Measurements from ENCODE around the gene REG4. TPM values are rescaled to one million over a fixed set of nuclear protein-coding genes. Genes with fewer than 3 reads are reported as not detected.
A peak's percentile ranks its signal among the peaks of the same experiment; 100 is the strongest.
"Not testable (repeated sequence)": the region's sequence is repeated elsewhere in the genome, so short reads cannot be mapped to it uniquely, and the experiment has no call there.

REG4 gene
- total RNA-seq = under 1 TPM in 1 of 2 experiments, not detected in 1; 0.25 TPM
- polyA plus RNA-seq = under 1 TPM in 1 of 2 donors, not detected in 1; 0.18 TPM

DNA sequence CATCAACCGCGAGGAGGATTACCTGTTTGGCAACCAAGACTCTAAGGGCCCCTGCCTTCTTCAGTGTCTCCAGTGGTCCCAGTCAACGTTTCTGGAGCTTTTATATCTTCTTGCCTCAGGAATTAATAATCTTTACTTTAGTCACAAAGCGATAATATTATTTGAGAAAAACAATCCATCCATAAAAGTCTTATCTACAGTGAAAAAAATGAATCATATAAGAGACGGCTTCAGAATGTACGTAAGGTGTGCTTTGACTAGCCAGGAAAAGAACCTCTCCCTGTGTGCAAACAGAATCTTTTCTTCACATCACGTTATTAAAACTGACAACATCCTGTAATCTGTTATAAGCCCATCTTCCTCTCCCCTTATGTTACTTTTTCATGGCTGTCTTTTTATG, at the start of gene REG4:
TSS of gene REG4 (minus strand) at position 74 of the 400 bp plus-strand sequence. CDS start 2,691 bp downstream, outside the sequence.
- DNase-seq = no peak
- Mint-ChIP-seq H3K36me3 (no peaks in the 10 kb centered on the region), H3K27ac (no peak within 1 kb of the TSS), H3K4me3 (no peak within 1 kb of the TSS), H3K4me1 (peaks cover 0 to 4% (median 1%) of the 10 kb centered on the region in 4 donors), H3K27me3 (peaks cover 9 to 24% of the 10 kb centered on the region in 2 donors), H3K9me3 (no peaks in the 10 kb centered on the region)
- H3K36me3 ChIP-seq (ENCODE audit: insufficient read depth, low read length) = no peaks in the 10 kb centered on the region
- H3K27ac ChIP-seq (ENCODE audit: low read depth, low read length) = no peak within 1 kb of the TSS
- intact Hi-C loops (cut with micrococcal nuclease) = no loop called here
- H3K4me3 ChIP-seq (ENCODE audit: low read length in 2 of 2) = no peak within 1 kb of the TSS
- no peaks in the 10 kb centered on the region for H3K9me3 ChIP-seq (ENCODE audit: control insufficient read depth in 1 of 2, low read length in 2 of 2)
- H3K27me3 ChIP-seq (ENCODE audit: insufficient read depth, low read length) = no peaks in the 10 kb centered on the region
- ChIA-PET POLR2A (ENCODE audit: partially characterized antibody) (no interaction called here), CTCF (ENCODE audit: partially characterized antibody) (interaction anchor here (0.7 kb wide), 1 partner anchor 156 kb away, joined by 3 read pairs; no protein-coding TSS in a partner anchor)
- peaks cover 4% of the 10 kb centered on the region for H3K4me1 ChIP-seq (ENCODE audit: insufficient read depth, low read length)

DNA sequence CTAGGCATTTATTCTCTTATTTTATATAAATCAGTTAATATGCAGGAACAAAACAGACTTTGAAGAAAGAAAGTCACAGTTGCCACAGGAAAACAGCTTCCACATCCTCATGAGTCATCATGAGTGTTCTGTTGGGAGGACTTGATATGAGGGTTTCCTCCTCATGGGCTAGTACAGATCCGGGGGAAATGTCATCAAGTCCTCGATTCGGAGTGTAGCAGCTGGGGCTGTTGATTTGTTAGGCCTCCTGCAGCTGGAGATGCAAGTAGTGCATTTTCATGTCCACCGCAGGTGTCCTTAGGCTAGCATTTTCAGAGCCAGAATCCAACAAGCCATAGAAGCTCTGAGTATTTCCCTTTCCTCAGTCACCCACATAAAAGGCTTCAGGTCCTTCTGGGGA, 48.4 kb upstream of the REG4 start:
- Histone ChIP-seq H3K4me1 (ENCODE audit: insufficient read depth, low read length) (peaks cover 7% of the 10 kb centered on the region), H3K27ac (ENCODE audit: low read depth, low read length) (no peak overlapping the region), H3K27me3 (ENCODE audit: insufficient read depth, low read length) (no peaks in the 10 kb centered on the region), H3K4me3 (ENCODE audit: low read length in 2 of 2) (no peak overlapping the region), H3K9me3 (ENCODE audit: control insufficient read depth in 1 of 2, low read length in 2 of 2) (no peaks in the 10 kb centered on the region), H3K36me3 (ENCODE audit: insufficient read depth, low read length) (no peaks in the 10 kb centered on the region)
- no peak overlapping the region for H3K27ac Mint-ChIP-seq
- no peak for DNase-seq
- no peaks in the 10 kb centered on the region for H3K9me3 Mint-ChIP-seq
- no peak overlapping the region for H3K4me3 Mint-ChIP-seq
- no peaks in the 10 kb centered on the region for H3K36me3 Mint-ChIP-seq
- intact Hi-C loops (cut with micrococcal nuclease) = no loop called here
- ChIA-PET POLR2A (ENCODE audit: partially characterized antibody) (no interaction called here), CTCF (ENCODE audit: partially characterized antibody) (interaction anchor here (1.1 kb wide), 1 partner anchor 16 kb away, joined by 3 read pairs; no protein-coding TSS in a partner anchor)
- peaks cover 5 to 6% of the 10 kb centered on the region in 2 donors for H3K27me3 Mint-ChIP-seq
- peaks cover 0 to 15% (median 8%) of the 10 kb centered on the region in 4 donors for H3K4me1 Mint-ChIP-seq

GRCh38 chr1:119858556-119859214, 47.4 kb upstream of the REG4 start:
- CTCF ChIA-PET (ENCODE audit: partially characterized antibody) = not testable (repeated sequence)

DNA sequence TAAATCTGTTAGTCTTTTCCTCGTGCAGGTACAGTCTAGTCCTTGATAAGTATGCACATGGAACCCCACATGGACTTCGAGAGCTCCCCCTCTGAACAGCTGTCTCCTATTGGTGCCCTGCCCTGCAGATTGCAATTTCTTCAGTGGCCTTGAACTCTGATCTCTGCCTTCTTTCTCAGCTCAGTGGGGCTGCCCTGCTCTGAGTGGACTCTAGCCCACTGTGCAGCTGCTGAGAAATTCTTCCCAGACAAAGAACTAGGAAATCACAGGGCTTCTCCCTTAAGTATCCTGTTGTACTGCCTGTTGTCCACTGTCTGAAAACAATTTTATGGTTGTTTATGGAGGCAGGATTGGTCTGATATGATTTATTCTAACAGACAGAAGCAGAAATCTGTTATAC, 46.9 kb upstream of the REG4 start:
- Histone ChIP-seq H3K27ac (ENCODE audit: low read depth, low read length) (no peak overlapping the region), H3K9me3 (ENCODE audit: control insufficient read depth in 1 of 2, low read length in 2 of 2) (no peaks in the 10 kb centered on the region), H3K27me3 (ENCODE audit: insufficient read depth, low read length) (no peaks in the 10 kb centered on the region), H3K4me3 (ENCODE audit: low read length in 2 of 2) (no peak overlapping the region), H3K36me3 (ENCODE audit: insufficient read depth, low read length) (no peaks in the 10 kb centered on the region), H3K4me1 (ENCODE audit: insufficient read depth, low read length) (peaks cover 7% of the 10 kb centered on the region)
- intact Hi-C loops (cut with micrococcal nuclease) = no loop called here
- POLR2A ChIA-PET (ENCODE audit: partially characterized antibody) = no interaction called here
- no peak for DNase-seq
- H3K9me3 Mint-ChIP-seq = no peaks in the 10 kb centered on the region
- CTCF ChIA-PET (ENCODE audit: partially characterized antibody) = no interaction called here
- no peaks in the 10 kb centered on the region for H3K36me3 Mint-ChIP-seq
- H3K4me1 Mint-ChIP-seq = peaks cover 0 to 15% (median 8%) of the 10 kb centered on the region in 4 donors
- H3K27me3 Mint-ChIP-seq = peaks cover 3 to 5% of the 10 kb centered on the region in 2 donors
- no peak overlapping the region for H3K4me3 Mint-ChIP-seq
- no peak overlapping the region for H3K27ac Mint-ChIP-seq

More at GRCh38 chr1:119858556-119859214, 47.4 kb upstream of the REG4 start:
- intact Hi-C loops (cut with micrococcal nuclease); H3K9me3 Mint-ChIP-seq; H3K36me3 ChIP-seq (ENCODE audit: insufficient read depth, low read length); POLR2A ChIA-PET (ENCODE audit: partially characterized antibody); H3K27me3 Mint-ChIP-seq; H3K9me3 ChIP-seq (ENCODE audit: control insufficient read depth in 1 of 2, low read length in 2 of 2); H3K4me3 ChIP-seq (ENCODE audit: low read length in 2 of 2); H3K36me3 Mint-ChIP-seq; H3K27me3 ChIP-seq (ENCODE audit: insufficient read depth, low read length); DNase-seq; H3K27ac ChIP-seq (ENCODE audit: low read depth, low read length); H3K4me1 ChIP-seq (ENCODE audit: insufficient read depth, low read length): not testable (repeated sequence)
- Mint-ChIP-seq H3K4me3 (peak overlapping the region in 1 of 8 donors; percentile 8), H3K27ac (peak overlapping the region in 1 of 7 donors; percentile 22), H3K4me1 (peaks cover 0 to 15% (median 8%) of the 10 kb centered on the region in 4 donors)

DNA sequence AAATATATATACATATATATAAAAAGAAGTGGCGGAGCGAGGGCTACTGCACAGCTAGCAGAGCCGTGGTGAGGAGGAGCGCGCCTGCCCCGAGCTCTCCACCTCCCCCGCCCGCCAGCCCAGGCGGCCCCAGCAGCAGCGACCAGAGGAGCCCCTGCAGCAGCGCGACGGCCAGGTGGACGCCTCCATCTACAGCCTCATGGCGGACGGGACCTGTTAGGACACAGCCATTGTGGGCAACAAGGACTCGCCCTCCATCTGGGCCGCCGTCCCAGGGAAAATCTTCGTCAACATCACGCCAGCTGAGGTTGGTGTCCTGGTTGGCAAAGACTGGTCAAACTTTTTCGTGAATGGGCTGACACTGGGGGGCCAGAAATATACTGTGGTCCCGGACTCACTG, 41.9 kb upstream of the REG4 start:
- H3K27me3 Mint-ChIP-seq = peaks cover 1 to 4% of the 10 kb centered on the region in 2 donors
- H3K4me3 Mint-ChIP-seq = no peak overlapping the region
- H3K4me1 Mint-ChIP-seq = no peaks in the 10 kb centered on the region
- no peaks in the 10 kb centered on the region for H3K9me3 Mint-ChIP-seq
- no peaks in the 10 kb centered on the region for H3K9me3 ChIP-seq (ENCODE audit: control insufficient read depth in 1 of 2, low read length in 2 of 2)
- H3K4me3 ChIP-seq (ENCODE audit: low read length in 2 of 2) = no peak overlapping the region
- intact Hi-C loops (cut with micrococcal nuclease) = no loop called here
- ChIA-PET CTCF (ENCODE audit: partially characterized antibody) (no interaction called here), POLR2A (ENCODE audit: partially characterized antibody) (no interaction called here)
- no peak overlapping the region for H3K27ac ChIP-seq (ENCODE audit: low read depth, low read length)
- H3K36me3 ChIP-seq (ENCODE audit: insufficient read depth, low read length) = no peaks in the 10 kb centered on the region
- H3K36me3 Mint-ChIP-seq = no peaks in the 10 kb centered on the region
- no peak for DNase-seq
- no peaks in the 10 kb centered on the region for H3K4me1 ChIP-seq (ENCODE audit: insufficient read depth, low read length)
- H3K27me3 ChIP-seq (ENCODE audit: insufficient read depth, low read length) = no peaks in the 10 kb centered on the region
- H3K27ac Mint-ChIP-seq = no peak overlapping the region

- H3K4me3 ChIP-seq (ENCODE audit: low read length in 2 of 2); H3K27ac Mint-ChIP-seq; H3K36me3 Mint-ChIP-seq; intact Hi-C loops (cut with micrococcal nuclease); H3K4me1 Mint-ChIP-seq; CTCF ChIA-PET (ENCODE audit: partially characterized antibody); H3K4me1 ChIP-seq (ENCODE audit: insufficient read depth, low read length); H3K27me3 ChIP-seq (ENCODE audit: insufficient read depth, low read length); H3K9me3 ChIP-seq (ENCODE audit: control insufficient read depth in 1 of 2, low read length in 2 of 2); H3K9me3 Mint-ChIP-seq; POLR2A ChIA-PET (ENCODE audit: partially characterized antibody); H3K27ac ChIP-seq (ENCODE audit: low read depth, low read length); H3K4me3 Mint-ChIP-seq; H3K27me3 Mint-ChIP-seq; DNase-seq; H3K36me3 ChIP-seq (ENCODE audit: insufficient read depth, low read length): not testable (repeated sequence)
These were observed 32.9 kb upstream of the REG4 start for GRCh38 chr1:119844206-119844605.

DNA sequence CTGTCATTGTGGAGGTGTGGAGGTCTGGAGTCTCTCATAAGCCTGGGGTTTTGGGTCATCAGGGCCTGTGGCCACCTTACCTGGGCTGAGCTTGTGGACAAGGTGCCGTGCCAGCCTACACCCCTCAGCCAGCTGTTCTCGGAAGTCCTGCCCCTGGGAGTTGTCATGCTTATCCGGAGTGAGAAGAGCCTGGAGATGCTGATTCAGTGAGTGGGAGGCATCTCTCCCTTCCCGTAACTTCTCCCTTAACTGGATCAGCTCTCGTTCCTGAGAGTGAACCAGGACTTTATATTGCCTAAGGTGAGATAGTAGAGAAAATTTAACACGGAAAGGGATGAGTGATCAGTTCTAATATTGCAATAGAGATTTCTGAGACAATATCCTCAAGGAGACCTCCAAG, 30.0 kb upstream of the REG4 start:
- POLR2A ChIA-PET (ENCODE audit: partially characterized antibody) = no interaction called here
- intact Hi-C loops (cut with micrococcal nuclease) = no loop called here
- H3K9me3 ChIP-seq (ENCODE audit: control insufficient read depth in 1 of 2, low read length in 2 of 2) = no peaks in the 10 kb centered on the region
- CTCF ChIA-PET (ENCODE audit: partially characterized antibody) = no interaction called here
- H3K4me1 Mint-ChIP-seq = no peaks in the 10 kb centered on the region
- H3K36me3 Mint-ChIP-seq = no peaks in the 10 kb centered on the region
- no peak overlapping the region for H3K27ac Mint-ChIP-seq
- no peaks in the 10 kb centered on the region for H3K4me1 ChIP-seq (ENCODE audit: insufficient read depth, low read length)
- no peaks in the 10 kb centered on the region for H3K27me3 ChIP-seq (ENCODE audit: insufficient read depth, low read length)
- peaks cover 0 to 2% (median 0%) of the 10 kb centered on the region in 8 donors for H3K9me3 Mint-ChIP-seq
- no peak for DNase-seq
- no peaks in the 10 kb centered on the region for H3K36me3 ChIP-seq (ENCODE audit: insufficient read depth, low read length)
- H3K27me3 Mint-ChIP-seq = peaks cover 4 to 12% of the 10 kb centered on the region in 2 donors
- H3K4me3 Mint-ChIP-seq = no peak overlapping the region
- H3K27ac ChIP-seq (ENCODE audit: low read depth, low read length) = no peak overlapping the region
- H3K4me3 ChIP-seq (ENCODE audit: low read length in 2 of 2) = no peak overlapping the region
